CD4-positive, alpha-beta memory T cell (primary cell): ENCODE measurements around the gene MARK1. TPM values are rescaled to one million over a fixed set of nuclear protein-coding genes. Genes with fewer than 3 reads are reported as not detected.
A peak's percentile ranks its signal among the peaks of the same experiment; 100 is the strongest.

ENCODE experiments used
- CTCF ChIA-PET: fragments of 350-600 bp; sonication (Branson Sonifier 250); formaldehyde crosslinking; loops from one replicate; lab custom pipeline; 2021; ENCODE audit warnings: inconsistent platforms; ENCODE audit not compliant: partially characterized antibody; lab: Charles Lee
- POLR2A ChIA-PET: fragments of 350-600 bp; sonication (Branson Sonifier 250); formaldehyde crosslinking; loops from one replicate; lab custom pipeline; 2021; ENCODE audit not compliant: partially characterized antibody; lab: Charles Lee
- DNase-seq, 5 donors: peaks; one replicate each; pipeline versions ENCODE4 v3.0.0 to v3.0.0-alpha.2; 2020 to 2022; ENCODE audit warnings: mixed read lengths in 1 of 5
- H3K27ac ChIP-seq: one replicate; pipeline ENCODE4 v1.7.0; 2013; ENCODE audit warnings: low read depth, low read length
- H3K27me3 ChIP-seq: 2 replicates; pipeline ENCODE4 v1.7.0; 2013; ENCODE audit warnings: mild to moderate bottlenecking, low read length, moderate library complexity; ENCODE audit not compliant: insufficient read depth
- H3K36me3 ChIP-seq: 2 replicates; pipeline ENCODE4 v1.7.0; 2013; ENCODE audit warnings: mild to moderate bottlenecking, low read length, moderate library complexity; ENCODE audit not compliant: insufficient read depth
- H3K4me1 ChIP-seq: 2 replicates; pipeline ENCODE4 v1.7.0; 2013; ENCODE audit warnings: mild to moderate bottlenecking, low read length, moderate library complexity; ENCODE audit not compliant: insufficient read depth
- H3K4me3 ChIP-seq, 2 donors: one replicate each; pipeline ENCODE4 v1.7.0; 2013; ENCODE audit warnings: low read length in 2 of 2, mild to moderate bottlenecking in 1 of 2
- H3K9me3 ChIP-seq, 2 donors: one replicate each; pipeline ENCODE4 v1.7.0; 2013; ENCODE audit warnings: low read length in 2 of 2, control low read depth in 1 of 2; ENCODE audit not compliant: control insufficient read depth in 1 of 2
- H3K27ac Mint-ChIP-seq, 7 donors: one replicate each; pipeline ENCODE4 v1.8.0; 2020 to 2021; ENCODE audit warnings: mixed read lengths in 7 of 7, mild to moderate bottlenecking in 6 of 7, inconsistent platforms in 3 of 7, moderate library complexity in 3 of 7
- H3K27me3 Mint-ChIP-seq, 2 donors: one replicate each; pipeline ENCODE4 v1.8.0; 2020 to 2021; ENCODE audit warnings: mixed read lengths in 2 of 2
- H3K36me3 Mint-ChIP-seq, 2 donors: one replicate each; pipeline ENCODE4 v1.8.0; 2020 to 2021; ENCODE audit warnings: mixed read lengths in 2 of 2, inconsistent platforms in 1 of 2, mild to moderate bottlenecking in 1 of 2
- H3K4me1 Mint-ChIP-seq, 4 donors: one replicate each; pipeline ENCODE4 v1.8.0; 2020 to 2021; ENCODE audit warnings: mixed read lengths in 4 of 4, mild to moderate bottlenecking in 1 of 4
- H3K4me3 Mint-ChIP-seq, 8 donors: one replicate each; pipeline ENCODE4 v1.8.0; 2020 to 2021; ENCODE audit warnings: mixed read lengths in 8 of 8, mild to moderate bottlenecking in 7 of 8, moderate library complexity in 6 of 8, inconsistent platforms in 3 of 8
- H3K9me3 Mint-ChIP-seq, 8 donors: one replicate each; pipeline ENCODE4 v1.8.0; 2020 to 2021; ENCODE audit warnings: mixed read lengths in 8 of 8, mild to moderate bottlenecking in 5 of 8, inconsistent platforms in 3 of 8, moderate library complexity in 1 of 8
- intact Hi-C: fragments of 100-400 bp; cut with micrococcal nuclease; formaldehyde crosslinking; loops from one replicate; pipeline ENCODE4 v1.15.1; 2023
- polyA plus RNA-seq, 2 donors: library from polyadenylated mRNA; unstranded; fragments of 300-500 nt; fragmentation: Illumina TruSeq; gene quantifications; one replicate each; pipeline ENCODE4 v1.2.3, GENCODE V29; 2021
- total RNA-seq, 2 experiments: library from RNA; stranded (reverse); gene quantifications; one replicate each; pipeline ENCODE4 v1.2.3, GENCODE V29; 2021

Gene MARK1
- total and polyA plus RNA-seq, 4 experiments from 2014 or later, result 0.06 TPM; not detected in 3

DNA sequence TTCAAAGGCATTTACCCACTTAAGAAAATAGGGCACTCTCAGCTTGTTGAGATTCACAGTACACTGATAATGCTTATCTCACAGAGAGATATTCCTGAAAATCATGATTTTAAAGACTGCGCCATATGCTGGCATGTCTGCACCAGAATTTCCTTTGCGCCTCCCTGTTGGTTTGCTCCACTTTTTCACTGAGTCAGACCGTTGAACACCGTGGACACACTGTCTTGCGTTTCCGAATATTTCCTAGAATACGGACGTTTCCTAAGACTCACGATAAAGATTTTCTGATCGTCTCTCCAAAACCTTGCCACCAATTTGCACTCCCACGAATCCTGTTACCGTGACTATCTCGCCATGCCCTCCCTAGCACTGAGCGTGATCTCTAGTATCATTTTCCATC is 161.7 kb downstream of the MARK1 start:
- CTCF ChIA-PET, result interaction anchor here (1.1 kb wide), 1 partner anchor 44 kb away, joined by 4 read pairs; no protein-coding TSS in a partner anchor
- H3K9me3 ChIP-seq, result no peaks in the 10 kb centered on the region
- H3K4me3 ChIP-seq, result peak overlapping the region in 1 of 2 donors; percentile 48
- intact Hi-C loops, result loop anchor here (1.0 kb wide), 1 partner anchor 44 kb away; no protein-coding TSS in a partner anchor
- H3K27me3 Mint-ChIP-seq, result peaks cover 3 to 7% of the 10 kb centered on the region in 2 donors
- peak overlapping the region; percentile 79 to 89 (median 84) for H3K4me3 Mint-ChIP-seq
- no peaks in the 10 kb centered on the region for H3K36me3 Mint-ChIP-seq
- peaks cover 5 to 13% (median 7%) of the 10 kb centered on the region in 4 donors for H3K4me1 Mint-ChIP-seq
- POLR2A ChIA-PET, result no interaction called here
- H3K27ac Mint-ChIP-seq, result no peak overlapping the region
- H3K4me1 ChIP-seq, result peaks cover 15% of the 10 kb centered on the region
- peaks cover 0 to 2% (median 0%) of the 10 kb centered on the region in 8 donors for H3K9me3 Mint-ChIP-seq
- H3K27ac ChIP-seq, result no peak overlapping the region
- no peak for DNase-seq
- no peaks in the 10 kb centered on the region for H3K36me3 ChIP-seq
- H3K27me3 ChIP-seq, result no peaks in the 10 kb centered on the region

GRCh38 chr1:220690140-220691052 is 162.5 kb downstream of the MARK1 start, which contains the start of gene C1orf115:
TSS of gene C1orf115 (plus strand) at chr1:220690363. CDS start at chr1:220690403, 40 bp downstream.
- no peak within 1 kb of the TSS for H3K27ac ChIP-seq
- CTCF ChIA-PET, result interaction anchor here (1.0 to 4.7 kb wide), 5 partner anchors 9 to 86 kb away, joined by 3 to 31 read pairs (median 4); no protein-coding TSS in a partner anchor
- Mint-ChIP-seq H3K36me3 (no peaks in the 10 kb centered on the region), H3K9me3 (peaks cover 0 to 2% (median 0%) of the 10 kb centered on the region in 8 donors), H3K27ac (peak within 1 kb of the TSS in 4 of 7 donors; percentile 24 to 77 (median 46)), H3K27me3 (peaks cover 3 to 7% of the 10 kb centered on the region in 2 donors), H3K4me3 (peak within 1 kb of the TSS; percentile 79 to 89 (median 84)), H3K4me1 (peaks cover 5 to 13% (median 7%) of the 10 kb centered on the region in 4 donors)
- peaks cover 15% of the 10 kb centered on the region for H3K4me1 ChIP-seq
- intact Hi-C loops, result loop anchor here (1.0 kb wide), 1 partner anchor 43 kb away; no protein-coding TSS in a partner anchor
- no peaks in the 10 kb centered on the region for H3K36me3 ChIP-seq
- peak; percentile 71 to 79 (median 74) for DNase-seq
- no peaks in the 10 kb centered on the region for H3K9me3 ChIP-seq
- POLR2A ChIA-PET, result no interaction called here
- no peaks in the 10 kb centered on the region for H3K27me3 ChIP-seq
- H3K4me3 ChIP-seq, result peak within 1 kb of the TSS in 1 of 2 donors; percentile 48

- Histone ChIP-seq H3K4me1 (peaks cover 15% of the 10 kb centered on the region), H3K9me3 (no peaks in the 10 kb centered on the region), H3K27ac (no peak overlapping the region), H3K36me3 (no peaks in the 10 kb centered on the region), H3K4me3 (peak overlapping the region in 1 of 2 donors; percentile 48), H3K27me3 (no peaks in the 10 kb centered on the region)
- no peaks in the 10 kb centered on the region for H3K36me3 Mint-ChIP-seq
- no peak for DNase-seq
- H3K27me3 Mint-ChIP-seq, result peaks cover 3 to 5% of the 10 kb centered on the region in 2 donors
- H3K4me1 Mint-ChIP-seq, result peaks cover 5 to 13% (median 7%) of the 10 kb centered on the region in 4 donors
- POLR2A ChIA-PET, result no interaction called here
- intact Hi-C loops, result no loop called here
- peak overlapping the region; percentile 68 to 82 (median 74) for H3K4me3 Mint-ChIP-seq
- H3K27ac Mint-ChIP-seq, result peak overlapping the region in 1 of 7 donors; percentile 42
- CTCF ChIA-PET, result interaction anchor here (1.0 to 4.7 kb wide), 4 partner anchors 9 to 86 kb away, joined by 3 to 31 read pairs (median 5); no protein-coding TSS in a partner anchor
- H3K9me3 Mint-ChIP-seq, result peaks cover 0 to 2% (median 0%) of the 10 kb centered on the region in 8 donors
Measured at GRCh38 chr1:220691053-220691684, 163.2 kb downstream of the MARK1 start.

- POLR2A ChIA-PET, result no interaction called here
- H3K4me3 Mint-ChIP-seq, result no peak overlapping the region
Measured at GRCh38 chr1:220692436-220693228, 164.7 kb downstream of the MARK1 start.

DNA sequence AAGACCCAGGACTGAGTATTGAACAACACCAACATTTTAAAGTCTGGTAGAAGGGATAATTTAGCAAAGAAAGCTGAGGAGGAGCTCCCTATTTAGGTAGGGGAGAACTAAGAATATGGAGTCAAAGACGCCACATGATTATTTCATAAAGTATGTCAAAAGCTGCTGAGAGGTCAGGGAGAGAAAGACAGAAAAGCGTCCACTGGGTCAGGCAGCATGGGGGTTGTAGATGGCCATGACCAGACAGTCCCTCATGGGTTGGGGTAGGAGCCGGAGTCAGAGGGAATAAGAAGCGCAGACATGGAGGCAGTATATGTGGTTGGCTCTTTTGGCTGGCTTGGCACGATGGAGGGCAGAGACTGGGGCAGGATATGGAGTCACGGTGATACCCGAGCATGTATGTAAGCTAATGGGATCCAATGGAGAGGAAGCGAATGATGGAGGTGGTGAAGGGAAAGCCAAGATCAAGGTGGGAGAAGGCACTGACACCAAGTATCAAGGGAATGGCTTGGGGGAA is 167.0 kb downstream of the MARK1 start:
- ChIA-PET CTCF (interaction anchor here (1.4 to 4.7 kb wide), 3 partner anchors 9 to 39 kb away, joined by 3 to 31 read pairs (median 5); no protein-coding TSS in a partner anchor), POLR2A (no interaction called here)
- H3K27me3 ChIP-seq, result no peaks in the 10 kb centered on the region
- H3K27ac Mint-ChIP-seq, result no peak overlapping the region
- peaks cover 2 to 4% of the 10 kb centered on the region in 2 donors for H3K27me3 Mint-ChIP-seq
- H3K9me3 Mint-ChIP-seq, result peaks cover 0 to 2% (median 0%) of the 10 kb centered on the region in 8 donors
- intact Hi-C loops, result no loop called here
- H3K9me3 ChIP-seq, result no peaks in the 10 kb centered on the region
- H3K4me1 Mint-ChIP-seq, result peaks cover 2 to 9% (median 3%) of the 10 kb centered on the region in 4 donors
- no peak overlapping the region for H3K4me3 Mint-ChIP-seq
- DNase-seq, result no peak
- no peak overlapping the region for H3K27ac ChIP-seq
- H3K4me3 ChIP-seq, result no peak overlapping the region
- H3K4me1 ChIP-seq, result peaks cover 9% of the 10 kb centered on the region
- H3K36me3 Mint-ChIP-seq, result peaks cover 0 to 3% of the 10 kb centered on the region in 2 donors
- no peaks in the 10 kb centered on the region for H3K36me3 ChIP-seq

More at GRCh38 chr1:220692436-220693228, 164.7 kb downstream of the MARK1 start:
- Histone ChIP-seq H3K36me3 (no peaks in the 10 kb centered on the region), H3K27ac (no peak overlapping the region), H3K4me3 (no peak overlapping the region), H3K9me3 (no peaks in the 10 kb centered on the region), H3K27me3 (no peaks in the 10 kb centered on the region), H3K4me1 (peaks cover 15% of the 10 kb centered on the region)
- CTCF ChIA-PET, result interaction anchor here (2.2 to 4.7 kb wide), 3 partner anchors 7 to 41 kb away, joined by 5 to 31 read pairs (median 6); no protein-coding TSS in a partner anchor
- intact Hi-C loops, result no loop called here
- DNase-seq, result no peak
- peaks cover 0 to 2% (median 0%) of the 10 kb centered on the region in 8 donors for H3K9me3 Mint-ChIP-seq
- H3K27ac Mint-ChIP-seq, result no peak overlapping the region
- H3K4me1 Mint-ChIP-seq, result peaks cover 5 to 13% (median 7%) of the 10 kb centered on the region in 4 donors
- peaks cover 3 to 5% of the 10 kb centered on the region in 2 donors for H3K27me3 Mint-ChIP-seq
- H3K36me3 Mint-ChIP-seq, result no peaks in the 10 kb centered on the region

DNA sequence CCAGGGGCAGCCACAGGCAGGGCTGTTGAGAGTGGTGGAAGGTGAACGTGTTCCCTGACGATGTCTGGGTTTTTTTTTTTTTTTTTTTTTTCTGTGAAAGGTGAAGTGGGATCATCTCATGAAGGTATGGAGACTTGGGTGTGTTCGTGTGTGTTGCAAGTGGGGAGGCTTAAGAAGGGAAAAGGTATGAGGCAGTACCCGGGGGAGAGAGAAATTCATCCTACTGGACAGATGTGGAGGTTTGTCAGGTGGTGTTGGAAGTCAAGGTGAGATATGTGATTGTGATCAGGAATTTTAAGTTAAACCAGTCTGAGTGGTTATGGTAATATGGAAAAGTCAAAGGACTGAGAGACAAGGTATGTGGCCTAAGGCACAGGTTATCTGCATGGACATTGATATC is 167.5 kb downstream of the MARK1 start:
- H3K4me1 Mint-ChIP-seq, result peaks cover 0 to 6% (median 1%) of the 10 kb centered on the region in 4 donors
- Histone ChIP-seq H3K4me3 (no peak overlapping the region), H3K36me3 (no peaks in the 10 kb centered on the region), H3K9me3 (no peaks in the 10 kb centered on the region), H3K27ac (no peak overlapping the region), H3K27me3 (no peaks in the 10 kb centered on the region), H3K4me1 (peaks cover 8% of the 10 kb centered on the region)
- peaks cover 0 to 2% (median 0%) of the 10 kb centered on the region in 8 donors for H3K9me3 Mint-ChIP-seq
- peaks cover 2 to 4% of the 10 kb centered on the region in 2 donors for H3K27me3 Mint-ChIP-seq
- intact Hi-C loops, result no loop called here
- ChIA-PET CTCF (interaction anchor here (1.4 kb wide), 1 partner anchor 8 kb away, joined by 3 read pairs; no protein-coding TSS in a partner anchor), POLR2A (no interaction called here)
- no peak for DNase-seq
- H3K27ac Mint-ChIP-seq, result no peak overlapping the region
- no peak overlapping the region for H3K4me3 Mint-ChIP-seq
- peaks cover 0 to 3% of the 10 kb centered on the region in 2 donors for H3K36me3 Mint-ChIP-seq
